Activated T-cell treated with anti-CD3 and anti-CD28 coated beads for 1 hour (primary cell): ENCODE measurements around the gene IVL.

Experiments used
- DNase-seq: peaks from one replicate; pipeline ENCODE4 v3.0.0-alpha.2; 2020; ENCODE audit warnings: low read depth

The IVL gene, protein sequence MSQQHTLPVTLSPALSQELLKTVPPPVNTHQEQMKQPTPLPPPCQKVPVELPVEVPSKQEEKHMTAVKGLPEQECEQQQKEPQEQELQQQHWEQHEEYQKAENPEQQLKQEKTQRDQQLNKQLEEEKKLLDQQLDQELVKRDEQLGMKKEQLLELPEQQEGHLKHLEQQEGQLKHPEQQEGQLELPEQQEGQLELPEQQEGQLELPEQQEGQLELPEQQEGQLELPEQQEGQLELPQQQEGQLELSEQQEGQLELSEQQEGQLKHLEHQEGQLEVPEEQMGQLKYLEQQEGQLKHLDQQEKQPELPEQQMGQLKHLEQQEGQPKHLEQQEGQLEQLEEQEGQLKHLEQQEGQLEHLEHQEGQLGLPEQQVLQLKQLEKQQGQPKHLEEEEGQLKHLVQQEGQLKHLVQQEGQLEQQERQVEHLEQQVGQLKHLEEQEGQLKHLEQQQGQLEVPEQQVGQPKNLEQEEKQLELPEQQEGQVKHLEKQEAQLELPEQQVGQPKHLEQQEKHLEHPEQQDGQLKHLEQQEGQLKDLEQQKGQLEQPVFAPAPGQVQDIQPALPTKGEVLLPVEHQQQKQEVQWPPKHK

DNA sequence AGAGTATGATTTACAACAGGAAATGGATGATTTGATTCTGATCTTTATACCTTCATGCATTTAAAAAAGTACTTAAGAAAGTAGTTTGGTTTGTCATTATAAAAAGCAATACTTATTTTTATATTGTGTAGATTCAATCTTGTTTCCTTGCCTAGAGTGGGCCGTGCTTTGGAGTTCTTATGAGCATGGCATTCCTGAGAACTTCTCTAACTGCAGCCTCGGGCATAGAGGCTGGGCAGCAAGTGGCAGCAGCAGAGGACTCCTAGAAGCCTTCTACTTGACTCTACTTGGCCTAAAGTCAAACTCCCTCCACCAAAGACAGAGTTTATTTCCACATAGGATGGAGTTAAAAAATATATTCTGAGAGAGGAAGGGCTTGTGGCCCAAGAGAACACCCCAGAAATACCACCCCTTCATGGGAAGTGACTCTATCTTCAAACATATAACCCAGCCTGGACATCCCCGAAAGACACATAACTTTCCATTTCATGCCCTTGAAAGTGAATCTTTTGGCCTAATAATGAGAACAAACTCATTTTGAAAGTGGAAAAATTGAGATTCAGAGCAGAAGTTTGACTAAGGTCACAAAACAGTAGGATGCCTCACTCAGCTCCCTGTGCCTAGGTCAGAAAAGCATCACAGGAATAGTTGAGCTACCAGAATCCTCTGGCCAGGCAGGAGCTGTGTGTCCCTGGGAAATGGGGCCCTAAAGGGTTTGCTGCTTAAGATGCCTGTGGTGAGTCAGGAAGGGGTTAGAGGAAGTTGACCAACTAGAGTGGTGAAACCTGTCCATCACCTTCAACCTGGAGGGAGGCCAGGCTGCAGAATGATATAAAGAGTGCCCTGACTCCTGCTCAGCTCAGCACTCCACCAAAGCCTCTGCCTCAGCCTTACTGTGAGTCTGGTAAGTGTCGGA lies at the start of gene IVL:
IVL (plus strand) TSS at position 861 of the 916 bp plus-strand sequence. CDS start 1,252 bp downstream, outside the sequence.
- no peak for DNase-seq

DNA sequence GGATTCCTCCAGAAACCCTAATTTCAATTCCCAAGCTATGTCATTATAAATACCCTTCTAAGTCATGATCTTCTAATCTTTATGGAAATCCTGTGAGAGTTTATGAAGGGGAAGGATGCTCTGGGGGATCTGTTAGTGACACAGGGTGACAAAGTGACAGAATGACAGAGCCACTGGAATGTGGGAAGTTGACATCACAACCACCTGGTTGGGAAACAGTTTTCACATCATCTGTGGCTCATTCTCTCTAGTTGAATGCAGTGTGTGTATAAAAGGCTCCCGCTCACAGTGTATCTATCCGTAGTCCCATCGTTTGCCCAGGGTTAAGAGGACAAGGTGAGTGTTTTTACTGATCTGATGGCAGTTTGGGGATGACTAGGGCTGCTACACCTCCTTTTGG lies 48.6 kb upstream of the IVL start, which contains the start of gene LCE7A:
LCE7A (plus strand) TSS at position 301 of the 400 bp plus-strand sequence. CDS start 702 bp downstream, outside the sequence.
- no peak for DNase-seq

DNA sequence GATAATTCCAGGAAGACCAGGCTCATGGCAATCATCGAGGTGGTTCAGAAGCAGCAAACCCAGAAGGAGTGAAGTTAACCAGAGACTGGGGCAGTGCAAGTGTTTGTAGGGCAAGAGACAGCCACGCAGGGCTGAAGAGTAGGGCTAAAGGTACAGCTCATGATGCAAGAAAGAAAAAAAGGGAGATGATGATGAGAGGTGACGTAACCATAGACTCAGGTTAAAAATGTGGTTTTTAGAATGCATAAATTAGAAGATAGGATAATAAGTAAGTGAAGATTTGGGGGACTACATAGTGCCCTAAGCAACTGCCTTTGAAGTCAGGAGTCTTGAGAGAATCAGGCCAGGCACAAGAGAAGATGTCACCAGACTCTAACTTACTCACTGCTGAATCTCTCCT lies 48.2 kb upstream of the IVL start:
- DNase-seq = no peak

DNA sequence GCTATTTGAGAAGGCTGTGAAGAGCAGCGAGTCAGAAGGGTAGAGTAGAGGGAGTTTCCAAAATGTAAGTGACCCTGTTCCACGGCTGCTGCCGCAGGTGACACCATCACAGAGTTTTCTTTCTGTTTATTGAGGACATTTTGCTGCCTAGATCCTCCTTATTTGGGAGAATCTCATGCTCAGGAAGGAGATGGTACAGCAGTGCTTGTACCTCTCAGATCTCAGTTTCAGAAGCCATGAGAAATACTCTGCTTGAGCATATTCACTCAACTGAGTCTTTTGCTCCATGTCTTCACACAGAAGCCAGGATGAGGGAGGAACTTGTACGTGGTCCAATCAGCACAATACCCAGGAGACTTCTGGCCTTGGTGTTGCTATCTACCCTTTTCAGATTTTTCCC lies 47.0 kb upstream of the IVL start:
- no peak for DNase-seq

DNA sequence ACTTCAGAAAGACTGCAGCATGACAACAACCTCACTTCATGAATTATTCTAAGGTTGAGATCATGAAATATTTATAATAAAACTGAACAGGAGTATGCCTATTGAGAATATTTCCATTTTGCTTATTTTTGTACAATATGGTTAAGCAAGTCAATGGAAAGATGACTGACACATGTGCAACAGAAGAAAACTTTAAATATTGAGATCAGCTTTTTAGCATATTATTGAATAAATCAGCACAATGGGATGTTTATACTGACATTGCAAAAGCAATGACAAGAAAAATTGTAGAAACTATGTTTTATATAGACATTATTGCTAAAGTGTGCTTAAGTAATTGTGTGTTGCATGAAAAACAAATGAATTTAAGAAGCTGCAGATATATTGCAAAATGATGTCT lies 43.9 kb upstream of the IVL start:
- DNase-seq = no peak

DNA sequence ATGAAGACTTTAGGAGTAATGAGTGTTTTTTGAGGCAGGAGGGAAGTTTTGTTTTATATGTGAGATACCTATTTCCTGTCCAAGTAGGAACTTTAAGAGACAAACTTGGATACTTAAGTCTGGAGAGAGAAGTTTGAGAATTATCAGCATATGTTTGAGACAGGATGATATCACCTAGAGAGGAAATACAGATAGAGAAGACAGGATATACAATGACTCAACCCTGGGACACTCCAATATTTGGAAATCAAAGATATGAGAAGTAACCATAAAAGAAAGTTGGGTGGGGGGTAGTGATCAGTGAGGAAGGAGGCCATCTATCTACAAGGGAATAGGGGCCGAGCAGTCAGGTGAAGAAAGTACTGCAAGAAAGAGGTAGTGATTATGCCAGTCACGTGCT lies 42.0 kb upstream of the IVL start:
- no peak for DNase-seq

DNA sequence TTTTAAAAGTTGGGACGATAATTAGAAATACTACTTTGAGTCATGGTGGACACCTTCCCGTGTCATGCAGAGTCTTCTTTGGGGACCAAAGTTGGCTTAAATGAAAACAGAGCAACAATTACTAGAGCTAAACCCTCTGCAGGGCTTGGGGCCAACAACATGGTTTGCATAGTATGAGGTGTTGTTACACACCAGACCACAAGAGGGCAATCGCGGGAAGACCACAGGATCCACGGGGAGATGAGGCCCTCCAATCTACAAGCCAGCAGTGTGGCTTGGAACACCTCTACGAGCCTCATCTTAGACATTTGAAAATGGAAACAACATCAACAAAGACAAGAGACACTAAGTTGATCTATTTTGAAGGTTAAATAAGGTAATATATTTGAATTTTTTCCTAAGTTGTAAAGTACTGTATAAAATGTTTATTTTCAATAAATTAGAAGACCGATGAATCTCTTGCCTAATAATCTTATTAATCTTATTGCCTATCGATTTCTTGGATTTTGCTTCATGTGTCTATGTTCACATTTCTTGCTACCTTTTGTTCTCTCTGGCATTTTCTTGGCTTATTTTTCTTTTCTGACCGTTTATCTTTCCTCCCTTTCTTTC lies 38.4 kb upstream of the IVL start:
- DNase-seq = peak; percentile 45

DNA sequence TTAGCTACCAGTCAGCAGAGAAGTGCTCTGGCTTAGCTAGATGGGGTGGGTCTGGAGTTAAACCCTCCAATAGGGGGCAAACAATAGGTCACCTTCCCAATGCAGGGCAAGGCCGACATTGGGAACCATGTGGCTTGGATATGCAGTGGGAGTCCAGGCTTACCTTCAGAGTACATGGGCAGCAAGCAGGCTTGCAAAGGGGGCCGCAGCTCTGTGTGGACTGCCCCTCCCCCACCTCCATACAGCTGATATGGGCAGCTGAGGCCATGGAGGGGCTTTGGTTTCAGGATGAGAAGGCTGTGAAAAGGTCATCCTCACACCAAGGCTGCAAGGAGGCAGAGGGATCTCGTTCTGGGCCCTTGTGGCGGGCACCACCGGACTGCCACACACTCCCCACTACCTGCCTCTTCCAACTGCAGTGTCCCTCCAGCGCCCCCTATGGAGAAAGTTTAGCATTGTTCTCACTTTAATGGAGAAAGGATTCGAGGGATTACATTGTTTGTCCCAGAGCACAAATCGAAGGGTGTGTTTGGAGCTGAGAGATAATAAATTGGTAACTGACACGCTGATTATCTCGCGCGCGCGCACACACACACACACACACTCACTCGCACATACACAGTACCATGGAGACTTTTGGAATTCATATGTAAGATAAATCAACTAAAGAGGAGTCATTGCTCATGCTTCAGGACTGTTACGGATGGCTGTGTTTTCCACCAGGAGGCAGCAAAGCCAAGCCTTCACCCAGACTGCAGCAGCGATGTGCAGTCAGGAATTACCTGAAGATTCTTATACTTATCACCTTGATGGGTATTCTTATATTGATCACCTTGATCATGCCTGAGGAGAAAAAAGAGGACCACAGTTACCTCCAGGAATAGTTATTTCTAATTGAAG lies 37.3 kb upstream of the IVL start:
- no peak for DNase-seq

DNA sequence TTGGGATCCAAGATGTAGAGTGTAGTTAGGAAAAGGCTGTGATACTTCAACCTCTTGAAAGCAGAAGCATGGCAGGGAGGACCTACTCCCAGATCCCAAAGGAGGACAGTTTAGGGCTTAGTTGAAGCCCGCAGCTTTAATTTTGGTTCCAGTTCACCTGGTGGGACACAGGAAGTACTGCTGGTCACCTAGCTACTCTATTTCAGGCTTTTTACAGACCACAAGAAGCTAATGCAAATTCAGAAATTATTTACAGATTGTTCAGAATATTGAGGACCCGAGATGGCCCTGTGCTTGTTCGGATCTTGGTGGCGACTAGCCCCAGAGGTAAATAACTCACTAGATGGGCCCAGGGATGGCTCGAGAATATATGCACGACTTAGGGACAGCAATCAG lies 36.6 kb upstream of the IVL start:
- DNase-seq = no peak

DNA sequence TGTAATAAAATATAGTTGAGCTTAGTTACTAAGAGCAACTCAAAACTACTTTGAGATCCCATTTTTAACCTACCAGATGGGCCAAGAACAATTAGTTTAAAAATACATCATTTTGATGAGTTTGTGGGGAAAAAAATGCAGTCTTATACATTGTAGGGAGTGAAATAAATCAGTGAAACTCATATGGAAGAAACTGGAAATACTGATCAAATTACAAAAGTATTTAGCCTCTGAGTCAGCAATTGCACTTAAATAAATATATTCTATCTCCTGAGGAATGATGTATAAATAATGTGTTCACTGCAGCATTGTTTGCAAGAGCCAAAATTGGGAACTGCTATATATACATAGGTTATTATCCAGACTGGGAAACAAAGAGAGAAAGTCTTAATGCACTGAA lies 34.9 kb upstream of the IVL start:
- DNase-seq = no peak

DNA sequence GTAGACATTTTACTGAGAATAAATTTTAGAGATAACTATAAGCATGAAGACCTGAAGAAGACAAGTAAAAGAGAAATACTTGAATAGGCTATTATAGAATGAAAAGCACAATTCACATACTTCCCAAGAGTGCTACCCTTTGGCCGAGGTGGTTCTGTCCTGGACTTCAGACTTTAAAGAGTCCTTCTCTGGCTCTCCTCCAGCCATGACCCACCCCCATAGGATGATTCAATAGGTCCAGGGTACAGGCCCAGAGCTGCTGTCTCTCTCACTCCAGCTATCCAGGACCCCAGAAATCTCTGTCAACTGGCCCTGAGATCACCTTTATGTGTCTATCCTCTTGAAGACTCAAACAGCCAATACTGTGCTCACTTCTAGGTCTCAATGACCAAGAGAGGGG lies 31.5 kb upstream of the IVL start:
- DNase-seq = no peak

DNA sequence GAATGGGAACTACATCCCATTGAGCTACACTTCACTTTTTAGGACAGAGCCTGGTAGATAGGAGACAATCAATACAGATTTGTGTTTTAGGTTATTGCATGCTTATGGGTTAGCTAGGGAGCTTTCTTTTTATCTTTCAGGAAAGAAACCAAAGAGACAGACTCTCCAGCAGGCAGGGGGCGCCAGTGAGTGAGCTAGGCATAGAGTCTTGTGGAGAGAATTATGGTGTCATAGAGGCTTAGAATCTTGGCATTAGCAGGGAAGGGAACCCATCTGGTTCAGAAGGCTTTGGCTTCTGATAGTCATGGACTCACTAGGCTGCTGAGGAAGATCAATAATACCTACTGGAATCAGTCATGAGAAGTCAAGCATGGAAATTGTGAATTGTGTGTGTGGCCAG lies 30.3 kb upstream of the IVL start, which contains the start of gene SMCP:
SMCP (plus strand) TSS at position 281 of the 400 bp plus-strand sequence. CDS start 6,101 bp downstream, outside the sequence.
- no peak for DNase-seq

DNA sequence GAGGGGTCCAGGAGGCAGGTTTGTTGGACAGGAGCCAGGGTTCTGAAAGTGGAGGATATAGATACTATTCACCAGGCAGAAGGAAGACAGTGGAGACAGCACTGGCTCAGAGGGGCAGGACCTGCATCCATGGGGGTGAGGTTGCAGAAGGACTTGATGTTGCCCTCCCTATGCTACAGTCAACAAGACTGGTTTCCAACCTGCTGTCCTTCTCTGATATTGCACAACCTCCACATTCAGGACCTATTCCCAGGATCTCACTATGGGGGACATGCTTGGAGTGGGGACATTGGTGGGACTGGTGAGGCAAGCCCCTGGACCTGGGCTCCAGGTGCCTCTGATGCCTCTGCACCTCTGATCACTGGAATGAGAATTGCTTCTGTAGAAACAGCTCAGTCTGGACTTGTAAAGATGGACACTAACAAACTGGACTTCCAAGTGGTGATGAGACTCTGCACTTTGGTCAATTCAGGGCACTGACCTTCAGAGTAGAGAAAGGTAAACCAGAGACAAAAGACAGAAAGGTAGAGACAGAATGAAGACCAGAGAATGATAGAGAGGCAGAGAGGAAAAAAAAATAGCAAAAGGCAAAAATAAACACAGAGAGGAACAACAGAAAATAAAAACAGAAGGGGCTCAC lies 28.7 kb upstream of the IVL start:
- DNase-seq = no peak

DNA sequence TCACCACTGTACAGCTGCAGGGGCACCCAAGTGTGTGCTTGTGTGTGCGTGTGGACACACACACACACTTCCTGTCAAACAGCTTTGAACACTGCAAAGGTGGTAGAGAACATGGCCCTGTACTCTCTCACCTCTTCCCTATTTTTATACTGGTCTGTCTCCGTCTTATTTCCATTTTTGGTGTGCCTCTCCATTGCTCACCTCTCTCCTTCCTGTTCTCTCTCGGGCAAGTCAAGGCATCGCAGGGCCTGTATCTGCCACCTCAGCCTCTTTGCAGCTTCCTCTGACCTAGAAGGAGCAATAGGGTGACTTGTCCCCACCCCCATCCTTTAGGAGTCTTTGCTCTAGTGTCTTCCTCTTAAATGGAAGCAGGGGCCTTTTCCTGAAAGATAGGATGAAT lies 28.0 kb upstream of the IVL start:
- DNase-seq = no peak

DNA sequence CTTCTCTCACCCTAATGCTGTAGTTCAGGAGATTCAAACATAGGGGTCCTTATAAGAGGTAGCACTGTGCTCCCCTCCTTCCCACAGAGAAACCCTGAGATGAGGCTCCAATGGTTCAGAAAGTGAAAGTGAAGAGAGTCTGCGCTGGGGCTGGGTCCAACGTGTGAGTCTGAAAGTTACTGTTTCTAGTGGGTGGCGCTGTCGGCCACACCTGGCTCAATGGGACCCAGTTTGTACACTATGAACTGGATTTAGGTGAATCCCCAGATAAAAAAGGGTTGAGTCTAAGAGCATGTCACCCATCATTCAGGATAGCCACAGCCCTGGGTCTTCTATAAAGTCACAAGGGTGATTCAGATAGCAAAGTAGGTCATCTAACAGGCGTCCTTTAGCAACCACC lies 27.4 kb upstream of the IVL start:
- DNase-seq = no peak

DNA sequence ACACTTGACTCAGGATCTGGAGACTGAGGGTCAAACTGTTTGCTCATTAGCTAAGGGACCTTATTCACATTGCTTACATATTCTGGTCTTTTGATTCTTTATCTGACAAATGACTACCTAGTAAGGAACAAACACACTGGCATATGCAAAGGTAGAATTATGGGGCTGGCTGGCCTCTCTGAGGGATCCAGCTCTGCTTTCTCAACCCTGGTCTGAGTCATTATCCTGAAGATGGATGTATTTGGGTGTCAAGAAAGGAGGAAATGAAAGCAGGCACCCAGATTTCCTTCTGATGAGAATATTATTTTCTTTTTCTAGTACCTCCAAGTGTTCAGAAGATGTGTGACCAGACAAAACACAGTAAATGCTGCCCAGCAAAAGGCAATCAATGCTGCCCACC lies 24.3 kb upstream of the IVL start:
- DNase-seq = no peak

DNA sequence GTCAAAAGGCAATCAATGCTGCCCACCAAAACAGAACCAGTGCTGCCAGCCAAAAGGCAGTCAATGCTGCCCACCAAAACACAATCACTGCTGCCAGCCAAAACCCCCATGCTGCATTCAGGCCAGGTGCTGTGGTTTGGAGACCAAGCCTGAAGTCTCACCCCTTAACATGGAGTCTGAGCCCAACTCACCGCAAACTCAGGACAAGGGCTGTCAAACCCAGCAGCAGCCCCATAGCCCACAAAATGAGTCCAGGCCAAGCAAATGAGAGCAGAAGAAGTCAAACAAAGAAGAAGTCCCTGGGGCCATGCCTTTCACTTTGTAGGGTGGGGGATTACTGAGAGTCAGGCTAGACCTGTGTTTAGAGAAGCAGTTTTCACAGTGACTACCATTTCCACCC lies 23.8 kb upstream of the IVL start:
- DNase-seq = no peak

DNA sequence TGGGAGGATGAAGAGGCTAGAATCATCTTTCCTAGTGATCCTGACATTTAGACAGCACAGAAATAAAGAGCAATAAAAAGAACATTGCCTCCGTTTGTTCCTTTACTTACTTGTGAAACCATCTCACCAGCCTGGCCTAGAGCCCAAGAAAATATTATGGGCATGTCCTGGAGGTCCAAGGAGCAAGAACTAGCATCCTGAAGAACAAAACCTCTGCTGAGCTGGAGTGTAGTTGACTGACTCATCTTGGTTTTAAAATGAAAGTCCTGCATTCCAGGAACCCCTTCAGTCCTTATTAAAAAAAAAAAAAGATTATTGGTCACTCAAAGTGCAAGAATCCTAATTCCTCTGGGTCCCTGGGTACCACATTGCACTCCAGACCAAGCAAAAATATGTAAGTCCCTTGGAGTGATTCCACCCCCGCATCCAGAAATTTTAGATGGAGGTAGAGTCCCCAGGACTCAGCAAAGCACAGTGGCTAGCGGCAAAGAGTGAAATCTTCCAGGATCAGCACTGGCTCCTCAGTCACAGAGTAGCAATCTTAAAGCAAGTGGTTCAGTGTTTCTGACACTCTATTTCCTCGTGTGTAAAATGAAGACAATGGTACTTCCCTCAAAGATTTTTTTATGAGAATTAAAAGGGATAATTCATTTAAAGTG lies 23.3 kb upstream of the IVL start:
- no peak for DNase-seq

DNA sequence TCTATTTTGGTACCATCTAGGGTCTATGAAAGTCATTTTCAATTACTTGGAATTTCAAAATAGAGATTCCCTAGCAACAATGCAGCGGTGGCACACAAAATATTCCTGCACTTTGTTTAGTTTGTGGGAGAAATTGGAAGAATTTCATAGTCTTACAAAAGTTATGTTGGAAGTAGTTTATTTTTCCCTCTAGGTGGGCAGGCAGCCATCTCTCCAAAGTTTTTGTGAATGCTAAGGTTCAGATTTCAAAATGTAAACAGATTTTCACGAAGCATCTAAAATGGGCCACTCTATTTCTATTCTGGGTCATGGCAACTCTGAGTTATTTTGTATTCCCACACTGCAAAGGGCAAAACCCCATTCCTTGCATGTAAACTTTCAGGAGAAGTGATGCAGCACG lies 22.3 kb upstream of the IVL start:
- DNase-seq = no peak
